GM21576 (cell line): Measurements from ENCODE around the gene LRRC27.
A peak's percentile ranks its signal among the peaks of the same experiment; 100 is the strongest.
"Not testable (repeated sequence)": the region's sequence is repeated elsewhere in the genome, so short reads cannot be mapped to it uniquely, and the experiment has no call there.

Source experiments
- ATAC-seq: cut with Tn5 transposase; IDR thresholded peaks from one replicate; pipeline ENCODE4 v1.9.1; 2021; ENCODE audit warnings: mild to moderate bottlenecking, moderate library complexity; ENCODE audit not compliant: unreplicated experiment

Gene LRRC27

GRCh38 chr10:132336064-132336746, 4.2 kb downstream of the LRRC27 start:
- ATAC-seq, result no peak

- ATAC-seq, result no peak
Observed at GRCh38 chr10:132336919-132337407, 5.0 kb downstream of the LRRC27 start.

GRCh38 chr10:132337854-132338253, 5.9 kb downstream of the LRRC27 start:
- ATAC-seq, result not testable (repeated sequence)

GRCh38 chr10:132338876-132339275, 6.9 kb downstream of the LRRC27 start:
- ATAC-seq, result no peak

- no peak for ATAC-seq
Observed at GRCh38 chr10:132339276-132339675, 7.3 kb downstream of the LRRC27 start.

- no peak for ATAC-seq
Observed at GRCh38 chr10:132341017-132341416, 9.0 kb downstream of the LRRC27 start.

- ATAC-seq, result no peak
Observed at GRCh38 chr10:132341781-132342180, 9.8 kb downstream of the LRRC27 start.

- ATAC-seq, result no peak
Observed at GRCh38 chr10:132342553-132342952, 10.6 kb downstream of the LRRC27 start.

GRCh38 chr10:132344386-132344785, 12.4 kb downstream of the LRRC27 start:
- no peak for ATAC-seq

- ATAC-seq, result no peak
Observed at GRCh38 chr10:132345345-132345744, 13.4 kb downstream of the LRRC27 start.

GRCh38 chr10:132346806-132347205, 14.8 kb downstream of the LRRC27 start:
- ATAC-seq, result no peak

GRCh38 chr10:132347211-132347930, 15.4 kb downstream of the LRRC27 start:
- no peak for ATAC-seq

GRCh38 chr10:132347931-132348267, 15.9 kb downstream of the LRRC27 start:
- no peak for ATAC-seq

GRCh38 chr10:132349766-132350165, 17.8 kb downstream of the LRRC27 start:
- ATAC-seq, result no peak

GRCh38 chr10:132350391-132350790, 18.4 kb downstream of the LRRC27 start:
- ATAC-seq, result no peak

GRCh38 chr10:132350946-132351345, 19.0 kb downstream of the LRRC27 start:
- ATAC-seq, result no peak

- ATAC-seq, result no peak
Observed at GRCh38 chr10:132351611-132352010, 19.6 kb downstream of the LRRC27 start.

- peak; percentile 66 for ATAC-seq
Observed at GRCh38 chr10:132352462-132353308, 20.7 kb downstream of the LRRC27 start.

GRCh38 chr10:132353456-132354355, 21.7 kb downstream of the LRRC27 start:
- no peak for ATAC-seq

- ATAC-seq, result no peak
Observed at GRCh38 chr10:132354356-132355094, 22.5 kb downstream of the LRRC27 start.
